ENCODE measurements around the gene TEC. TPM values are rescaled to one million over a fixed set of nuclear protein-coding genes. Genes with fewer than 3 reads are reported as not detected.
"Not testable (repeated sequence)": the region's sequence is repeated elsewhere in the genome, so short reads cannot be mapped to it uniquely, and the experiment has no call there.

TEC gene
- 10 to 100 TPM in 1 of 4 donors, 1 to 10 TPM in 3; 3.6 to 12.7 (median 3.9) TPM for total RNA-seq

DNA sequence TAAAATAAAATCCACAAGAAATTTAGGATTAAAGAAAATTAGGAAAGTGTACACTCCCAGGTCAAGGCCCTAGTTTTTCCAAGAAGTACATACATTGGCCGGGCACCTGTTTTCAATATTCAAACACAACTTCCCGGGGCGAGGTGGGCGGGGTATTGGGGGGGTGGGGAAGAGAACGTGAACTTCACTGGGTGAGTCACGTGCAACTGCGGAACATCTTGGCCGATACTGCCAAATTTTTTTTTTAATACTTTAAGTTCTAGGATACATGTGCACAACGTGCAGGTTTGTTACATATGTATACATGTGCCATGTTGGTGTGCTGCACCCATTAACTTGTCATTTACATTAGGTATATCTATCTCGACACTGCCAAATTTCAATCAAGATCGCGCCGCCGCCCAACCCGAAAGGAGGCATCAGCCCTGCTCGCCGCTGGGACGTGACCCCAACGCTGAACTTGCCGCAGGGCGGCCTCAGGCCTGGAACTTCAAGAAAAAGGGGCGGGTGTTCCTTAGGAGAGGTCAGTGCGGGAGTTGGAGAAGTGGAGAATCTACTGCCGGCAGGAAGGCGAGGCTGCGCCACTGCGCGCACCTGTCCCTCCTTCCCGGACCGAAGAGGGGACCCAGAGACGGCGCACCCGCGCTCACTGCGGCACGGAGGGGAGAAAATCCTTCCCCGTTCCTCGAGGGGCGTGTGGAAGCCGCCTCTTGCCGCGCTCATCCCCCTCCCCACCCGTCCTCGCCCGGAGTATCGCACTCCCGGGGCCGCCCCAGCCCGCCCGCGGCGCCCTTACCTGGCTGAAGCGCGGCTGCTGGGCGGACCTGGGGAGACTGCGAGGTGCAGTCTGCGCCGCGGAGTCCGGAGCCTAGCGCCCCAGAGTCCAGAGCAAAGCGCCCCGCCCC lies at the start of gene TEC:
TEC (minus strand) TSS at position 883 of the 905 bp plus-strand sequence. CDS start 41,224 bp downstream, outside the sequence.
- 2 to 3% methylated on average over 25 to 28 of the region's 63 CpGs for WGBS, 2 donors
- peak within 1 kb of the TSS; percentile 84 to 90 (median 87) for H3K27ac ChIP-seq
- no peaks in the 10 kb centered on the region for H3K9me3 ChIP-seq
- peak; percentile 63 to 69 for DNase-seq
- no peaks in the 10 kb centered on the region for H3K4me1 ChIP-seq
- intact Hi-C loops (cut with DNase I): no loop called here
- no peaks in the 10 kb centered on the region for H3K27me3 ChIP-seq
- peak within 1 kb of the TSS; percentile 50 to 80 (median 78) for H3K4me3 ChIP-seq (replicated peaks in 1 of 3)
- peak in 1 of 2 donors; percentile 80 for TF ChIP-seq POLR2A (IDR thresholded peaks at IDR 0.05)
- TF ChIP-seq, protein P1, sequence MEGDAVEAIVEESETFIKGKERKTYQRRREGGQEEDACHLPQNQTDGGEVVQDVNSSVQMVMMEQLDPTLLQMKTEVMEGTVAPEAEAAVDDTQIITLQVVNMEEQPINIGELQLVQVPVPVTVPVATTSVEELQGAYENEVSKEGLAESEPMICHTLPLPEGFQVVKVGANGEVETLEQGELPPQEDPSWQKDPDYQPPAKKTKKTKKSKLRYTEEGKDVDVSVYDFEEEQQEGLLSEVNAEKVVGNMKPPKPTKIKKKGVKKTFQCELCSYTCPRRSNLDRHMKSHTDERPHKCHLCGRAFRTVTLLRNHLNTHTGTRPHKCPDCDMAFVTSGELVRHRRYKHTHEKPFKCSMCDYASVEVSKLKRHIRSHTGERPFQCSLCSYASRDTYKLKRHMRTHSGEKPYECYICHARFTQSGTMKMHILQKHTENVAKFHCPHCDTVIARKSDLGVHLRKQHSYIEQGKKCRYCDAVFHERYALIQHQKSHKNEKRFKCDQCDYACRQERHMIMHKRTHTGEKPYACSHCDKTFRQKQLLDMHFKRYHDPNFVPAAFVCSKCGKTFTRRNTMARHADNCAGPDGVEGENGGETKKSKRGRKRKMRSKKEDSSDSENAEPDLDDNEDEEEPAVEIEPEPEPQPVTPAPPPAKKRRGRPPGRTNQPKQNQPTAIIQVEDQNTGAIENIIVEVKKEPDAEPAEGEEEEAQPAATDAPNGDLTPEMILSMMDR (IDR thresholded peaks at IDR 0.05): peak in 1 of 6 experiments; percentile 3
- no peaks in the 10 kb centered on the region for H3K36me3 ChIP-seq

DNA sequence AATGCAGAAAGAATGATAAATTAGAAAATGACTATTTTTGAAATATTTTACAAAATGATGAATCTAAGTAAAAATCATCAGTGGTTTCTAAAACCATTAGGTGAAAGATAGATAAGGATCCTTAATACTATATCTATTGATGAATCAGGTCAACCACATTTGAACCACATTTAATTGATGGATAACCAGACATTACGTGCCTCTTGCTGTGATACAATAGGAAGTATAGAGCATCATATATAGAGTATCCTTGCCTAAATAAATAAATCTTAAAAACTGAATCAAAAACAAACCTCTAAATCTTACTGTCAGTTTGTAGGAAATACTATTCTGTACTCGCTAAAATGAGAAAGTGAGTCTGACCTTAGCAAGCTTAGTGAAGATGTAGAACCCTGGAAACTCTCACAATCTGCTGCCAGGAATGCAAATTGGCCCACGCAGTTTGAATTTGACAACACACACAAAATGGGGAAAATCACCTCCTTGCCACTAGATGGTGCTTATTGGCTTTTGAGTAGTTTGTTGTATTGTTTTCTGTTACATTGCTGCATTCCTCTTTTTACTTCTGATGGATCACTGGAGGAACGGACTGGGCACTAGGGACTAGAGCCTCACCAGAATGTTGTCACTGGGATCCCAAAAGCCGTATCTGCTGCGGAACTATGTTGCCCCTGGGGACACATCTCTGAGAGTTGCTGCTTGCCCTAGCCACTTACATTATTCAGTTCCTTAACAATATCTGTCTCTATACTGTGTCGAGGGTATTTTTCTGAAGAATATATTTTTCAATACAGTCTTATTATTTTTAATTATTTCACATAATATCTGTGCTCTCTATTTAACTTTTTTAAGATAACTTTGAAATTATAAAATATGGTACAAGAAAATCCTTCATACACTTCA lies 46.3 kb upstream of the TEC start:
- TF ChIP-seq, protein P1 (IDR thresholded peaks at IDR 0.05): peak in 5 of 6 experiments; percentile 18 to 52 (median 46)
- TF ChIP-seq POLR2A (IDR thresholded peaks at IDR 0.05): no peak
- intact Hi-C loops (cut with DNase I): no loop called here
- no peak overlapping the region for H3K27ac ChIP-seq
- H3K4me3 ChIP-seq (replicated peaks in 1 of 3): no peak overlapping the region
- H3K36me3 ChIP-seq: no peaks in the 10 kb centered on the region
- H3K4me1 ChIP-seq: no peaks in the 10 kb centered on the region
- WGBS, 2 donors: 41 to 51% methylated on average over 7 of the region's 7 CpGs
- no peaks in the 10 kb centered on the region for H3K9me3 ChIP-seq
- no peak for DNase-seq
- no peaks in the 10 kb centered on the region for H3K27me3 ChIP-seq

DNA sequence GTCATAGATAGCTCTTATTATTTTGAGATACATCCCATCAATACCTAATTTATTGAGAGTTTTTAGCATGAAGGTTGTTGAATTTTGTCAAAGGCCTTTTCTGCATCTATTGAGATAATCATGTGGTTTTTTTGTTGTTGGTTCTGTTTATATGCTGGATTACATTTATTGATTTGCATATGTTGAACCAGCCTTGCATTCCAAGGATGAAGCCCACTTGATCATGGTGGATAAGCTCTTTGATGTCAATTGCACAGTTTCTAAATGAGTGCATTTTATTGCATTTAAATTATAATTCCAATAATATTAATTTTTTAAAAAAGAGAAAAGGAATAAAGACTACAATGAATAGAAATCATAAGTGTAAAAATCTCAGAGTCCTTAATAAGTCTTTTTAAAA lies 45.1 kb upstream of the TEC start:
- intact Hi-C loops (cut with DNase I); H3K36me3 ChIP-seq; DNase-seq: not testable (repeated sequence)

DNA sequence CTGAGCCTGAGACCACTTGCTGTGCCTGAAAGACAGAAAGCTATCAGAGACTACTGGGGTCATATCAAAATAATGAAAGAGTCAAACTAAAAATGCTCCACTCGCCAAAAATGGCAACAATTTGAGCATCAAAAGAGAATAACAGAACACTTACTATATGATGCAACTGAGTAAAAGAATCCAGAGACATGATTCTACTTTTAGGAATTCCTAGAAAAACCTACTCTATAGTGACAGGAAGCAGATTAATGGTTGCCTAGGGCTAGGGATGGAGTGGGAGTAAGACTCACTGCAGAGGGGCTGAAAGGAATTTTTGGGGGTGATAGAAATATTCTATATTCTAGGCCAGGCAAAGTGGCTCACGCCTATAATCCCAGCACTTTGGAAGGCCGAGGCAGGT lies 42.3 kb upstream of the TEC start:
- H3K27ac ChIP-seq: no peak overlapping the region
- TF ChIP-seq POLR2A (IDR thresholded peaks at IDR 0.05): no peak
- TF ChIP-seq, protein P1 (IDR thresholded peaks at IDR 0.05): no peak
- no peaks in the 10 kb centered on the region for H3K9me3 ChIP-seq
- H3K4me1 ChIP-seq: no peaks in the 10 kb centered on the region
- intact Hi-C loops (cut with DNase I): no loop called here
- H3K4me3 ChIP-seq (replicated peaks in 1 of 3): no peak overlapping the region
- H3K36me3 ChIP-seq: no peaks in the 10 kb centered on the region
- DNase-seq: no peak
- no peaks in the 10 kb centered on the region for H3K27me3 ChIP-seq
- WGBS, 2 donors: 91 to 93% methylated on average over 3 of the region's 3 CpGs

More for the DNA sequence above, 45.1 kb upstream of the TEC start:
- H3K4me1 ChIP-seq; H3K27me3 ChIP-seq; H3K9me3 ChIP-seq; H3K27ac ChIP-seq; H3K4me3 ChIP-seq (replicated peaks in 1 of 3): not testable (repeated sequence)

DNA sequence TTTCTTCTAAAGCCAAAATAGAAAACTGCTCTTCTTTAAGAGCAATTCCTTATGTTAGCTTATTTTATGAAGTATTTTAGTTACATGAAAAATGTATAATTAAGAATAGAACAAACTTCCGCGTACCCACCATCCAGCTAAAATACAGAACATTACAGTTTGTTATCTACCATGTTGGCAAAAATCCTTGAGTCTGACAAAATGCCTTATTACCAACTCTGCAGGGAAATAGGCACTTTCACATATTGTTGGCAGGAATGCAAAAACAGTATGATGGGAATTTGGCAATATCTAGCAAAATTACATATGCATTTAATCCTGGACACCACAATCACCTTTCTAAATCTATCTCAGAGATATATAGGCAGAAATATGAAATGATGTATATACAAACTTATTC lies 39.3 kb upstream of the TEC start:
- 86 to 89% methylated on average over 2 of the region's 2 CpGs for WGBS, 2 donors
- no peaks in the 10 kb centered on the region for H3K27me3 ChIP-seq
- intact Hi-C loops (cut with DNase I): no loop called here
- no peaks in the 10 kb centered on the region for H3K9me3 ChIP-seq
- TF ChIP-seq, protein P1 (IDR thresholded peaks at IDR 0.05): no peak
- TF ChIP-seq POLR2A (IDR thresholded peaks at IDR 0.05): no peak
- DNase-seq: no peak
- no peaks in the 10 kb centered on the region for H3K4me1 ChIP-seq
- H3K27ac ChIP-seq: no peak overlapping the region
- H3K36me3 ChIP-seq: no peaks in the 10 kb centered on the region
- H3K4me3 ChIP-seq (replicated peaks in 1 of 3): no peak overlapping the region

Data from thyroid gland (tissue), 4 donors.